ENCODE measurements around the gene KIAA0930. TPM values are rescaled to one million over a fixed set of nuclear protein-coding genes. Genes with fewer than 3 reads are reported as not detected.
A peak's percentile ranks its signal among the peaks of the same experiment; 100 is the strongest.
"Not testable (repeated sequence)": the region's sequence is repeated elsewhere in the genome, so short reads cannot be mapped to it uniquely, and the experiment has no call there.

The KIAA0930 gene
- total RNA-seq, 1 experiment from 2014 or later: 92.5 TPM

DNA sequence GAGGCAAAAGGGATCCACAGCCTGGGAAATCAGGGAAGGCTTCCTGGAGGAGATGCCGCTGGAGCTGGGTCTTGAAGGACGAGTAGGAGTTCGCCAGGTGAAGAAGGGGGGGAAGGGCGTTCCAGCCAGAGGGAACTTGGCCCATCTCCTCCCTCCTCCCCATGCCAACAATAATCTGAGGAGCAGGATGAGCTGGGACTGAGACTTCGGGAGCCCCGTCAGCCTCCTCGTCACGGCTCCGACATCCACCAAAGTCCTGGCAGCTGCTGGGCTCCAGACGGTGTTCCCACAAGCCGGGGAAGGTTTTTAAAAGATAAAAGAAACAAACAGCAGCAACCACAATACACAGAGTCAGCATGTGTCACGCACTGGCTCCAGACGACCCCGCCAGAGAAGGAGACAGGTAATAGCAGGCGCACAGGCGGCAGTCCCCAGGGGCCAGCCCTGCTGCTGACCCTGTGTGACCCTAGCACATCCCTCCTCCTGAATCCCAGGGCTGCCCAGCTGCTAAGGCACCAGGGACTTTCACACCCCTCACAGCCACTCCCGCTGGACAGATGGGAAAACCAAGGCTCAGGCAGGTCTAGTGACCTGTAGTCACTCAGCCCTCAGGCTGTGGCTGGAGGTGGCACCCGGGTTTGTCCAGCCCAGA lies 39.7 kb downstream of the KIAA0930 start:
- peak; percentile 55 for DNase-seq (ENCODE audit: low spot score)

DNA sequence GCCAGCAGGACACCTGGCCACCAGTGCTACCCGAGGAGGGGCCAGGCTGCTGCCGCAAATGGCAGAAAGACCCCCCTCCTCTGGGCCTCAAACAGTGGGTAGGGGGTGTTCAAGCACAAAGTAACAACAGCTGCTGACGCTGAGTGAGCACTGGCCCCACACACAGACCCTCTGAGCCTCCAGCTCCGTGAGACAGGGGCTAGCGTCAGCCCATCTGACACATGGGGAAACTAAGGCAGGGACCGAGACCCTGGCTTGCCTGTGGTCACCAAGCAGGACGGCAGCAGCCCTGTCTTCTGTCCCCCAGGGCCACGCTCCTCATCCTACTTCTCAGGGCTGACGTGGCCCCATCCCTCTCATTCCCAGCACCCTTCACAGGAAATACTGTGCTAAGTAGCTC lies 40.5 kb downstream of the KIAA0930 start:
- no peak for DNase-seq (ENCODE audit: low spot score)

DNA sequence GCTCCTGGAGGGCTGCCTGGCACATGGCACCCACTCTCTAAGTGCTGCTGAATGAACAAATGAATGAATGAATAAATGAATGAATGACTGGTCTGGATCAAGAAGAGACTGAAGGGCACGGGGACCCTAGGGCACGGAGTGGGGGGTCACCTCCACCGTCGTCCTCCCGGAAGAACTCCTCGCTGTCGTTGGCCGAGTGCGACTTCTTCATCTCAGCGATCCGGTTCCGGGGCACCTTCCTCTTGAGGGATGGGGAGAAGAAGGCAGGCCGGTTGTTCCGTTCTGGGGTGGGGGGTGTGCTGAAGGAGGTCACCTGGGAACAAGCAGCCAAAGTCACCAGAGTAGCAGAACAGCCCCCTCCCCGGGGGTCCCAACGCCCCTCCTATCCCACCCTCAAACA lies 41.0 kb downstream of the KIAA0930 start:
- no peak for DNase-seq (ENCODE audit: low spot score)

DNA sequence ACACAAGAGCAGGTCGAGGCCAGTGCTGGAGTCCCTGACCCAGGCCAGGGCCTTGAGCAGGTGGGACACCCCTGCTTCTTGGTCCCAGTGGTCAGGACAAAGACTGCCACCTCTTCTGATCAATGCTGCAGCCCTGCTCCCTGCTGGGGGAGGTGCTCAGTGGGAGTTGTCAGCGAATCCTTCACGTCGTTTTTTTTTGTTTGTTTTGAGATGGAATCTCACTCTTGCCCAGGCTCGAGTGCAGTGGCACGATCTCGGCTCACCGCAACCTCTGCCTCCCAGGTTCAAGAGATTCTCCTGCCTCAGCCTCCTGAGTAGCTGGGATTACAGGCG lies 42.3 kb downstream of the KIAA0930 start:
- DNase-seq (ENCODE audit: low spot score): no peak

DNA sequence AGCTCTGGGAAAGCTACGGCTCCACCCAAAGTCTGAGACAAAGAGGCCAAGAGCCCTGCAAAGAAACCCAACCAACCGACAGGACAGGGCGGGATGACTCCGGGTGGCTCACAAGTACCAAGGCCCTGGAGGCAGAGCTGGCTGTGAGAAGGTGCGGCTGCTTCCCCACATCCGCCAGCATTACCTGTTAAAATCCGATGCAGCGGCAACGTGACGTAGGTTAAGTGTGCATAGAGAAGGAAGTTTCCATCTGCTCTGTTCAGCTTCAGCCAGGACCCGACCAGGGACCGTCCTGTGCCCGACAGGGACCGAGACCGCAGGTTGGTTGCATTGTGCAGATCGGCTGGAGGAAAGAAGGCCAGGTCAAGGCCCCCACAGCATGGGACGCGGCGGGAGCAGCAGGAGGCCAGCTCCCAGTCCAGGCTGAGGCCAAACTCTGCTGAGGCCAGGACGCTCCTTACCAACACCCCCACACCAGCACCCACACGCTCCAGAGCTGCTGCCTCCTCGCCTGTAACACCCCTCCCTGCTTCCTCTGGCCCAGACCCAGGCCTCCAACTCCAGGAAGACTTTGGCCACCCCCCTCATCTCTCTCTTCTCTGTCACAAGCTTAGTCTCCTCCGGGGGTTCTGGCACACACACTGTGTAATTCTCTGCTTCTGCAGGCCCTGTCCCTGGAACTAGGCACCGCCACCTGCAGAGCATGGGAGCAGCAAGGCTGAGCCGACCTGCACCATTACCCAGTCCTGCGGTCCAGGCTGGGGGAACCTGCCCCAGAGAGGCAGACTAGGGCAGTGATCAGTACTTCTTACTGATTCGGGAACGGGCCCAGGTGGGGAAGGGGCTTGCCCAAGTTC lies 42.9 kb downstream of the KIAA0930 start:
- no peak for DNase-seq (ENCODE audit: low spot score)

DNA sequence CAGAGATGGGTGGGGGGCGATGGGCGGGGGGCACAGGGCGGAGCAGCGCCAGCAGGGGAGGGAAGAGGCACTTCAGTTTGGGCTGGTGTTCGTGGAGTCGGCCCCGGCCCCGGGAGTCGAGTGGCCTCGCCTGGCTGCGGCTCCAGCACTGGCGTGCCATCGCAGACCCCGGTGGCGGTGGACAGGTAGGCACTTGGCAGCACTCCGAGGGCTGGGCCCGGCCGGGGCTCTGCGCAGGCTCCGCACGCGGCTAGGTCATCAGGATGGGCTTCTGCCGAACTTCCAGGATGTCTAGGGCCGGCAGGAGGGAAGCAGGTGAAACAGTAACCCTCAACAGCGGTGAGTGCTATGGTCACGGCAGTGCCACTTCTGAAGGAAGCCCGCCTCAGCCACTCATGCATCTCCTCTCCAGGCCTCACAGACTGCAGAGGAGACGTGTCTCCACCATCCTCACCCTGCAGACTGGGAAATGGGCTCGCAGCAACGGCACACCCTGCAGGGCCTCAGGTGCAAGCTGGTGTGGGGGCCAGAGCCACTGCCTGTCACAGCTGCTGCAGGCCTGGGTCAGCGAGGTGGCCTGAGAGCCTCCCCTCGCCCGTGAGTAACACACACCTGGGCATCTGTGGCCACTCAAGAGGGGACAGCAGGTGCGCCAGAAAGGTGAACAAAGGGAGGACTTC lies 43.6 kb downstream of the KIAA0930 start:
- no peak for DNase-seq (ENCODE audit: low spot score)

DNA sequence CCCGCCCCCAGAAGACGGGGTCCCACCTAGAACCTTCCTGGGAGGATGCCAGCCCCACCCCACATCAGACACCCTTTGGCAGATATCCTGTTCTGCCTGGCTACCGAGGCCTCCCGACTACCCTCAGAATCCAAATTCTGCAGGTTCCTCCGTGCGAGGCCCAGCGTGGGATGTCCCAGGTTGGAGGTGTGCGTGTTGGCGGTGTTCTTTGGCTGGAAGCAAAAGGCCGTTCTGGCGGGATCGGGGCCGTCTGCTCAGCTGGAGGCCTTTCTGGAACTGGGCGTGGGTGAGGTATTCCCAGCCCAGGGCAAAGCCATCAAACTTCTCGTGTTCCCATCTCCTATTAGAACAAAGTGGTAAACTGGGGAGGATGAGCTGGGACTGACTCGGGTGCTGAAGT lies 44.4 kb downstream of the KIAA0930 start:
- DNase-seq (ENCODE audit: low spot score): no peak

DNA sequence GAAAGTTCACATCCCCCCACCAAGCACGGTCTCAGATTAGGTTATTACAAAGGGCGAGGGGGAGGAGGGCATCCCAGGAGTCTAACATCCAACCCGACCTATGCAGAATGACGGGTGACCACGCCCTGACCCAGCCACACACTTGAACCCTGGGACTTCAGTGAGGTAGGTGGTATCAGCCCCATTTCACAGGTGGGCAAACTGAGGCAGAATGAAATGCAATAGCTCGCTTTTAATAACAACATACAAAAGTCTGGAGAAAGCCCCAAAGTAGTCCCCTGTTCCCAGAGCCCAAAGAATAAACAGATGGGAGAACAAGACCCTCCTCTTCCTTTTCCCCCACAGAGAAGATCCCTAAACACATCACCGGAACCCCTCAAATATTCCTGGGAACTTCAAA lies 45.1 kb downstream of the KIAA0930 start:
- no peak for DNase-seq (ENCODE audit: low spot score)

DNA sequence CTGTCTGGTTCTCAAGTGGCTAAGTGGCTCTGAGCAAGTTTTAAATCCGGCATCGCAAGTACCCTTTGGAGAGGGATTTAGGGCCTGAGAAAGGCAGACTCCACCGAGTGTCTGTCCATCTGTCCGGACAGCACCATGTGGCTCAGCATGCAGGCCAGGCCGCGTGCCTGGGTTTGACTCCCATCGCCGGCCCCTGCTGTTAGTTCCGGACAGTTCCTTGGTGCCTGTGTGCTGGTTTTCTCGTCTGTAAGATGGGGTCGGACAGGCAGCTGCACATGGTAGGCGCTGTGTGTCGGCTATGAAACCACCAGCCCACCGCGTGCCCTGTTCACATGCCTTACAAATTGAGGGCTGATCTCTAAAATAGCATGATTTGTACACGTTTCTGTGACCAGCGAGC lies 46.0 kb downstream of the KIAA0930 start:
- DNase-seq (ENCODE audit: low spot score): no peak

DNA sequence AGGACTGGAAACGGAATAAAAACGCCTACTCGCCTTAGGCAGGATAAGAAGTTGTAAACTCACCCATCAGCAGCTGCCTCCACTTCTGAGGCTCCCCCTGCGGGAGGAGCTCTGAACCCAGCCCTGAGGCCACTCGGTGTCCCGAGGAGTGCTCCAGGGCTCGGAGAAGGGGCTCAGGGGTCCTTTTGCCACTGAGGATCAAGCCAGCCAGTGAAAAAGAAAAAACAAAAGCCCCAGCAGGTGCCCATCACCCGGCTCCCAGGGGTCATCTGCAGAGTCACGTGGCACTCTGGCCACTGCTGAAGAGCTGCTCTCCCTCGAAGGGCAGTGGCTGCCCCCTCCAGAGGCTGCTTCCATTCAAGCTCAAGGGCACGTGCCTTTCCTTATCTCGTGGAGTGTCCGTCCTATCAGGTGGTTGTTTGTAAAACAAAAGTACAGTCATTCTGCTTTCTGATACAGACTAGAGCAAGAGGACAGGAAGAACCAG lies 48.0 kb downstream of the KIAA0930 start:
- DNase-seq (ENCODE audit: low spot score): no peak

DNA sequence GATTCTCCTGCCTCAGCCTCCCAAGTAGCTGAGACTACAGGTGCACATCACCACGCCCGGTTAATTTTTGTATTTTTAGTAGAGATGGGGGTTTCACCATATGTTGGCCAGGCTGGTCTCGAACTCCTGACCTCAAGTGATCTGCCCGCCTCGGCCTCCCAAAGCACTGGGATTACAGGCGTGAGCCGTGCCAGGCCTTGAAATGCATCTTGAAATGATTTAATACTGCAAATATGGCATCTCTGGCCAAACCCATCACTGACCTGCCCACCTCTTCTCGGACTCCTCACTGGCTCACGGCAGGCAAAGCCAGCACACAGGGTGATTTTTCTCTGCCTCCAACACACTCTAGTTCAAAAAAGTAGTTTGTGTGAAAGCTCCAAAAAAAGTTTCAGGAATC lies 48.9 kb downstream of the KIAA0930 start:
- DNase-seq (ENCODE audit: low spot score): not testable (repeated sequence)

DNA sequence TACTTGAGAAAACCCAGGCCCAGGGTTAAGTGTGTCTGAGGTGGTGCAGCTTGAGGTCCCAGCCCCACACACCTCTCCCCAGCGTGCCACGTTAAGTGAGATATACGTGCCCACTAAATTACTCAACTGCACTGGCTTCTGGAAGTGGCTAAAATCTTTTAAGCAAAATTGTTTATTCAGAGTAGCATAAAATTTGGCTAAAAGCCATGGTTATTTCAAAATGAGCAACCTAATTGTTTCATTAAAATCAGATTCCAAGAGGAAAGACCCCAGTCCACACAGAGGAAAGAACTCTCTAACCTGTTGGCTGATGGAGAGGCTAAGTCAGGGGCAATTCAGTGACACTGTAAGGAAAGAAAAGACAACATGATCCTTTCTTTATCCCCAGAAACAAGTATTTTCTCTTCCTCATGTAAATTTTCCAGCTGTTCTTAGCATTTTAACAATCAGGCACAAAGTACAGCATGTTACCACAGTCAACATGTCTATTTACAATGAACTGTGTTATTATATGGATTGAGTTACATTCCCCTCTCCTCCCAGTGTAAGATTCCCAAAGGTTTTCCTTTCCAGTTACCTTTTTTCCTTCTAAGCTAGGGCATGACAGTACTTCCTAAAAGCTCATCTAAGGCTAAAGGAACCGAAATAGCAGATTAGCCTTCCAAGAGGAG lies 50.4 kb downstream of the KIAA0930 start:
- DNase-seq (ENCODE audit: low spot score): no peak

DNA sequence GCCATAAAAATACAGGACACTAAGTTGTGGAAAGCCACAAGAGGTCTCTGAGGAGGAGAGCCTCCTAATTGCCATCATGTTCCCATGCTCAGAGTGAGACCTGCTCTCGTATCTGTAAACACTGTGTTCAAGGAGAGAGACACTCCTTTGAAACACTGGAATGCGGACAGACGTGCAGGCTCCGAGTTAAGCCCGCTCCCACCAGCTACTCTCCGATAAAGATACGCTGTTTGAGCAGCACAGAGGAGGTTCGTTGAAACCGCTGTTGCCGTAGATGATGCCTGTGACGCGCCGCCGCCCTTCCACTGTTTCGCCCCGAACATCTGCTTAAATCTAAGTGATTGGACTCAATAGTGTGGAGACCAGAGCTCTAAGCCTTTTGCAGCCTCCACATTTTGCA lies 51.9 kb downstream of the KIAA0930 start:
- no peak for DNase-seq (ENCODE audit: low spot score)

DNA sequence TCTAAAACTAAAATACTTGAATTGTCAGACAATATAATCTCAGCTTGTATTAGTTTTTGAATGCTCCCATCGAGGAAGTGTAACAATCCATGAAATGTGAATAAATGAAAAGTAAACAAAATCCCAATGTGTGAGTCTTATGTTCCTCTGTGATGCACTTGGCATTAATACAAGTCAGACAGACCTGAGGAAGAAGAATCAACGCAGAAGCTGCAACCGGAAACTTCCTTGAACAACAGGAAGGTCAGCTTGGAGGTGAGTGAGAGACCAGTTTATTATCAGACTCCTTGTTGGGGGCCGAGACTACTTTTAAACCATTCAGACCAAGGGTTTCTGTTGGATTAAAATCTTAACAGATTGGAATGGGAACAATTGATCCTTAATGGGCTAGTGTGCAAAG lies 52.8 kb downstream of the KIAA0930 start:
- DNase-seq (ENCODE audit: low spot score): no peak

DNA sequence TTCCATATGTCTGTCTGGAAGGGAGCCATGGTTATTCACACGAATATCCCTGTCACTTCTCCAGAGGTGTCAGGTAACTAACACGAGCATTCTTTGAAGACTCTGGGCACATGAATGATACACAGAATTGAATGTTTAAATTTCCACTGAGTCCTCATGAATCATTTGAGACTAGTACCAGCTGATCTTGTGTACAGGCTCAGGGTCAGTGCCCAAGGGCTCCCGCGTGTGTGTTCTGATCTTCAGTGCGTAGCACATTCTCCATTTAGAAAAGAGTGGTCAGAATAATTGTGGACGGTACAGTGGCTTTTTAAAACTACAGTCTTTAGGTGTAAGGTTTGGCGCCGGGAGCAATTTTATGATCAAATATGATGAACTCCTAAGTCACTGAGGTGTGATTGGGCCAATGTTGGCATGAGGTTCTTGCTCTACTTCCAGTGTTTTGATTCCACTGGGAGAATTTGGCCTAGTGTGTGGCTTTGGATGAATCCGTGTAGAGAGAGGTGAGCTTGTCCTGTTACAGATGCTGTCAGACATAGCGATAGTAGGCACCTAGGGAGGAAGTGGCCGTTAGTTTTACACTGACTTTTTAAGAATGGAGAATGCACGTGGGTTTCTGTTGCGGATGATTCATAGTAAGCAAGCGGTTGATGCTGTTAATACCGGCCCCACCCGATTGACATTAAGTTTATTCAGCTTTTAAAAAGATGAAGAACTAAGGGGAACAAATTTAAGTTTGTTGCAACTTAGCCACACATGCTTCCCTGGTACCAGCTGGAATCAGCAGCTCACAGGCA lies 54.8 kb downstream of the KIAA0930 start:
- peak; percentile 34 for DNase-seq (ENCODE audit: low spot score)

DNA sequence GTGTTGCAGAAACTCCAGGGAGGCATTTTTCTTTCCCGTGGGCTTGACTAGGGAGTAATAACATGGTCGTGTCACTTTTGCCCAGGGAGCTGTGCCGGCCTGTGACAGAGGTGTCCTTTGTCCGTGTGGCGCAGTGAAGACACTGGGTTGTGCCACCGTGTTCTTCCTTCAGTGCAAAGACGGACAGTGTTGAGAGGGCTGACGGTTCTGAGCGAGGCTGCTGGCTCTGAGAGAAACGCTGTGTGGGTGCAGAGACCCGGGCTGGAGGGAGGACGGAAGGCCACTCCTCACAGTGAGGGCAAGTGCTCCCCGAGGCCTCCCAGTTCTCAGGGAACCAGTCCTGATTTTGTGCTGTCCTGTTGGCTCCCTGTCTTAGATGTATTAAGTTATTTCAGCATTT lies 56.7 kb downstream of the KIAA0930 start:
- no peak for DNase-seq (ENCODE audit: low spot score)

DNA sequence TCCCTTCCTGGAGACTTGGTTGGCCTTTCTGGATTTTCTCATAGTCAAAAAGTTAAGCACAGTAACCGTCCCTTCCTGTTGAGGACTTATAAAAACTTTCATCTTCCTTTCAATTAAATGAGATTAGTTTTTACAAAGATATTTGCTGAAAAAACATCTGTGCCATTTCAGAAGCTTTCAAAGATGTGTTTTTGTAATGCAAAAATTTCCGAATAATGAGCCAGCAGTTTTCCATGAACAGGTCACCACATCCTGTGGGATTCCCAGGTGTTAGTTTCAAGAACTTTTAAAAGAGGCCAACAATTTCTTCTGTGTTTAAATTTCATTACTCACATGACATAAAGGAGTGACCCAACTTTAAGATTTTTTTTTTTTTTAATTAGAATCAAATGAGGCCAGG lies 58.9 kb downstream of the KIAA0930 start:
- no peak for DNase-seq (ENCODE audit: low spot score)

DNA sequence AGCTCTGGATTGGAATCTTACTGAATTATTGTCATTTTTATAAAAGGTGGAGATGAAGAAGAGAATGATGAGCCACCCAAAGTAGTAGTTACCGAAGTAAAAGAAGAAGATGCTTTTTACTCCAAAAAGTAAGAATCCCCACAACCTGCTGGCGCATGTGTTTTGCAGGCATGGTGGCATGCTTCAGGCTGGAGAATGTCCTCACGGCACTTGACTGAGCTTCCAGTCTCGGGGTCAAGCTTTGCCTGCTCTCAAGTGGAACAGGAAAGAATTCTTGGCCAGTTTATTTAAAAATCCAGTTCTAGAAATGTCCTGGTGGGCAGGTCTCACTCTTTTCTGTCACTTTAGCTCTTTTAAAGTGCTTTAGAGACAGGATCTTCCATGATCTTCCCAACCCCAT lies 59.5 kb downstream of the KIAA0930 start:
- DNase-seq (ENCODE audit: low spot score): no peak

DNA sequence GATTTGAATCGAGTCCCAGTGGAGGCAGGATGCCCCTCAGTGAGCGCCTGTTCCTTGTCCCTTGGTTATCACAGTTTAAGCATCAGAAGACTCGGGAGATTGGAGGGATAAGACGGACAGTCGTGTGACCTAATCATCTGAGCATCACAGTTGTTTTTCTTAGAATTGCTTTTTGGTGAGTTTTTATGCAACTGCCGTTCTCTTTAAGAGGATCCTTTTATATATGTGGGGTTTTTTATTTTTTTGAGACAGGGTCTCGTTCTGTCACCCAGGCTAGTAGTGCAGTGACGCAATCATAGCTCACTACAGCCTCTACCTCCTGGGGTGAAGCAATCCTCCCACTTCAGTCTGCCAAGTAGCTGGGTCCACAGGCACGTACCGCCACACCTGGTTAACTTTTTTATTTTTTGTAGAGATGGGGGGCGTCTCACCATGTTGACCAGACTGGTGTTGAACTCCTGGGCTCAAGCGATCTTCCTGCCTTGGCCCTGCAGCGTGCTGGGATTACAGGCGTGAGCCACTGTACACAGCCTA lies 60.5 kb downstream of the KIAA0930 start:
- DNase-seq (ENCODE audit: low spot score): no peak

DNA sequence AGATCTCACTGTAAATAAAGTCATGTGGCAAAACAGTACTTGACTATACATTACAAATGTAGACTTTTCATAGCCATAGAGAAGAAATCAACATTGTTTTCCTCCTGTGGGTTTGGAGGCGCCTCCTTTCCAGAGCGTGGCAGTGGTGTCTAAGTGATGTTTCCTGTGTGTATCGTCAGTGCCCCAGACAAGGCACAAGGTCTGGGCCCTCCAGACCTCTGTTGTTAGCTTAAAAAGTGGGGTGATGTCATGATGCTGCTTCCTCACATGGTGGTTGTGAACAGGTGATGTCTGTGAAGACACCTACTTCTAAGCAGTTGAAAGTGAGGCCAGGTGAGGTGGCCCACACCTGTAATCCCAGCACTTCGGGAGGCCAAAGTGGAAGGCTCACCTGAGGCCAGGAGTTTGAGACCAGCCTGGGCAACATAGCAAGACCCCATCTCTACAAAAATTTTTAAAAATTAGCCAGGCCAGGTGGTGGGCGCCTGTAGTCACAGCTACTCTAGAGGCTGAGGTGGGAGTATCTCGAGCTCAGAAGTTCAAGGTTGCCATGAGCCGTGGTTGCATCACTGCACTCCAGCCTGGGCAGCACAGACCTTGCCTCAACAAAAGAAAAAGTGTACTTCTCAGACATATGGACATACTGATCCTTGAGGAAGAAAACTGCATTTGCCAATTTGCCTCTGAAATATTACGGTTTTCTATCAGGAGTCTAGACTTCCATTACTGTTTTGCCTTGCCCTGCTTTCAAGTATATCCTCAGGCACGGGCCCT lies 61.2 kb downstream of the KIAA0930 start:
- DNase-seq (ENCODE audit: low spot score): no peak
